NCI-H2227 (cell line): Measurements from ENCODE around the gene CADPS.

ENCODE experiments used
- DNase-seq: peaks from one replicate; lab custom pipeline; 2025; ENCODE audit not compliant: unreplicated experiment; lab: John Stamatoyannopoulos, UW

Gene CADPS

DNA sequence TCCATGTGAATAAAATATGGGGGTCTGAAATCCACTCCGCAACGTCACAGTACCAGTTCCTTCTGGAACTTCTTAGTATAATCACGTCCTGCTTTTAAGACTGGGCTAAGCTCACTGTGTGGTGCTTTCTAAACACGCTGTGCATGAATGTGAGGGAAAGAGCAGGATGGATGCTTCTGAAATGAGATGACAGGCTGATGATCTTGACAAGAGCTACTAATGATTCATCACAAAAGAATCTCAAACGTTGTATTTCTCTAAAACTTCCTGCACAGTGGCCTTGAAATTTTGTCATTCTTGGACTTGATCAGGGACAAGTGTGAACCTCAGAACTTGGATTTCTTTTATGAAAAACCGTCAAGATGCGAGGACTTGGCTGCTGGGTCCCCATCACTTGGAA is 221.4 kb downstream of the CADPS start:
- DNase-seq: no peak

GRCh38 chr3:62647711-62648110 is 227.5 kb downstream of the CADPS start:
- no peak for DNase-seq

DNA sequence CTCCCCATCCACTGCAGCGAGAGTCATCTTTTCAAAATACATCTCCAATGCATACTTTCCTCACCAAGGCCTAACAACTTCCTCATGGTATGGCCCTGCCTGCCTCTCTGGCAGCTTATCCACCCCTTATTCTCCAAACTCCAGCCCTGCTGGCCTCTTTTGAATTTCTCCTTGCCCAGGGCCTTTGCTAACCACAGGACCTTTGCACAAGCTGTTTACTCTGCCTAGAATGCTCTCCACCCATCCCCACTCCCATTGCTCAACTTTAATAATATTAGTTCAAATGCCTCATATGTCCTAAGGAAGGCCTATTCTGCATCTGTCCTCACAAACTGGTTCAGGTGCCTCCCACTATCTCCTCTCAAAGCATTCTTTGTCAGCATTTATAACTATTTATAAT is 230.7 kb downstream of the CADPS start:
- DNase-seq: no peak

DNA sequence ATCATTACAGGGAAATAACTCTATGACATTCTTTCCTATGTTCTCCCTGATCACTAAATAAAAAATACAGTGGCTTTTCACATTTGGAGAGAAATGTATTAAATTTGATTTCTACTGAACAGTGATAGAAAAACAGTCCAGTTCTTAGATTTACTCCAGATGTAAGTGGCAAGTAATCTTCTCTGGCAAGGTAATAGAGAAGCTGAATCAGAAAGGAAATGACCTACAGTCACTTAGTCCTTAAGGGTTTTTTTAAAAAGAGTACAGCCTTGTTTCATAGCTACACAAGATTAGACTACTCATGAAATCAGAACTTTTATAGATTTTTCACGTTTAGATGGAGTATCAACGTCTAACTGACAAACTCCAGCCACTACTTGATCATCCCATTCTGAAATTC is 236.9 kb downstream of the CADPS start:
- no peak for DNase-seq

DNA sequence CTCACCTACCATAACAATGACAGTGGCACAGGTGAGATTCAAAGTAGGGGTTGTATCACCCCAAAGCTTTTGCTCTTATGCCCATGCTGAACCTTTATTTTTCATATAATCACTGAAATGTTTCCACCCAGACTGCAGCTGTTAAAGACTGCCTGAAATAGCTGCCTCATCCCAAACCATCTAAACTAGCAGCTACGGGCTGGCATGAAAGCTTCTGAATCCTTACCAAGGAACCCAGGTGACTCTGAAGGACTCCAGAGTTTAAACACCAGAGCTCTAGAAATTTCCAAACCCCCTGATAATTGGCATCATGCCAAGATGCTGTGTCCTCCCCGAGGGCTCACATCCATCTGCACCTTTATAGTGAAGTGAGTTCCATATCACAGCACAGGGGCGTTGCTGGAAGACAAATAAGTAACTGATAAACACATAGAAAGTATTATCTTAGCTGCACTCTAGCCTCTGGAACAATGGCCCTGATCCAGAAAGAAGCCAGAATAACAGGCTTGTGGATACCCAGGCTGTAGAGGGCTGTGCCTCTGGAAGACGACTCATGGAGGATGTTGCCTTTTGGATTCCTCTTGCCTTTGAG is 238.9 kb downstream of the CADPS start:
- peak; percentile 4 for DNase-seq

DNA sequence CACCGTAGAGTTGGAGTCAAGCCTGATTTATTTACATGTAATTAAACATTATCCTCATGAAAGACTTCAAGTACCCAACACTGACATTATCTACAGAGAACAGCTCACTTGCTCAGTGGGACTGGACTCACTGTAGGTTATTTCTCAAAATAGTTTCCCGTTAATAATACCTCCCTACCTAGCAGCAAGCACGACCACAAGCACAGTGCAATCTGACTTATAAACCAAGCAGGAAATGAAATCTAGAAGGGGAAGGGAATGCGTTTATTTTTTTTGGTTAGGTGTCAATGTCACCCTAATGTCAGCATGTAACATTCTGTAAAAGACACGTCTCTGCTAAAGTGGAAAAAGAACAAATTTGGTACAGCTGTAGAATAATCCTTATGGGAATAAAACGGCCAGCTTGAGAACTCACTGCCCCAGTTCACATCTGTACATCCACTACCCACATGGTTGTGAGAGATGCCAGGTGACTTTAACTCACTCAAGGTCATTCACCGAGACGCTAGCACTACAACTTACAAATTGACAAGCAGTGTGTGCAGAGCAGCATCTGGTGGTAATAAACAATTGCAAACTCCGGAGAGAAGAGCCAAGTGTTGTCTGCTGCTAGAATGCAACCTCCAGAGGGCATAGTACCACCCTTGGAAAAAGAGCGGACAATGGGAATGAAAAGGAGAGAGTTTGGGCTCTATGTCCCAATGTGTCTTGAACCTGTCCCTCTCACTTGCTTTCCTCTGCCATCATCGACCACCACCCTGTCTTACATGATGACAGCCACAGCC is 242.5 kb downstream of the CADPS start:
- DNase-seq: no peak

GRCh38 chr3:62631488-62631887 is 243.7 kb downstream of the CADPS start:
- DNase-seq: no peak

DNA sequence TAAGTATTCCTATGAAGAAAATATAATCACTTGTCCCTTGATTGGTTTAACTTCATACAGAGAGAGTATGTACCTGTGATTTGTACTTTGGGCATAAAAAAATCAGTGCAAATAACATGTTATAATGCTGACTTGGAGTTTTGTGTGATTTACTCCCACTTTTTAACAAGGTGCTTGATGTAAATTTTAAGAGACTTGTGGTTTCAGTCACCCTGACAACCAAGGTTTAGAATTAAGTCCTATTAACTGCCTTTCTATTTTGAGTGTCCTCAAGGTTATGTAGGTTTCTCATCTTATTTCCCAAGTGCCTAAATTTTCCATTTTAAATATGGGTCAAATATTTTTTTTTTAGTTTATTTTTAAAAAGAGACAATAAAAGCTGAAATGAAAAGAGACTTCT is 244.6 kb downstream of the CADPS start:
- no peak for DNase-seq

- DNase-seq: no peak
Measured at GRCh38 chr3:62625268-62625667, 249.9 kb downstream of the CADPS start.

DNA sequence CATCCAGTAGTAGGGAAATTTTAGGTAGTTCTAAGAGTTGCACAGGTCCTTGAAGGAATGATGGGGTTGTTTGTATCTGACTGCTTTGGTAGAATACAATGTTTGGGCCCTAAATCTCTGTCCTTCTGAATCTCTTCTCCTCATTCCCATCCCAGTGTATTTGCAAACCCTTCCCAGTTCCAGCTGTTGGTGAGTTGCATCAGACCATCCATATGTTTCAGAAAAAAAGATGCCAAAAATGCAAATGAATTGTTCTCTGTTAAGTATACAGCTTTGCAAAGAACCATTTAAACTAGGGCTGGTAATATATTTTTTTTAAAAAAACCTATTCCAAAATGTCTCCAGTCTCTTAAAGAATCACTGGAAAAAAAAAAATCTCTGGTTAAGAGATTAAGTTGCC is 251.0 kb downstream of the CADPS start:
- DNase-seq: no peak

DNA sequence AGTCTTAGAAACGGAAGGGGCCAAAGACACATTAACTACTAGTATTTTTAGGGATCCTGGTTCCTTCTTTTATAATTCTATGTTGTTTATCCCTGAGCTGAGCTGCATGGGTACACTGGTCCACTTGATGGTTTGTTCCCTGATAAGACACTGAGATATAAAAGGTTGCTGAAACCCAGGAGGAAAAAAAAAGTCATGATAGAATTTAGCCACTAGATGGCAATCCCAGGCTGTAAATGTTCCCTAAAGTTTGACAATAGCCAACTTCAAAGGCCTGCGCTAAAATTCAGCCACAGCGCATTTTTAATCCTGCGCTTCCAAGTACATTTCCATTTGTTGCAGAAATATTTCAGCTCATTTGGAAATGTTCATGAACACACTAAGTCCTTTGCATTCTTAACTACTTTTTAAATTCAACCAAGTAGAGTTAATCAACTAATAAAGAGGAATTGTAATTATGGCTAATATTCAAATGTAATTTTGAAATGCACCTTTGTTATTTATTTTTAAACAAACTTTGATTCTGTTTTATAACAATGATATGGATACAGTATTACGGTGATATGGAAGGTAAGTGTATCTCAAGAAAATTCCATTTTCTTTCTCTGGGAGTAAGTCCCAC is 252.6 kb downstream of the CADPS start:
- peak; percentile 62 for DNase-seq

DNA sequence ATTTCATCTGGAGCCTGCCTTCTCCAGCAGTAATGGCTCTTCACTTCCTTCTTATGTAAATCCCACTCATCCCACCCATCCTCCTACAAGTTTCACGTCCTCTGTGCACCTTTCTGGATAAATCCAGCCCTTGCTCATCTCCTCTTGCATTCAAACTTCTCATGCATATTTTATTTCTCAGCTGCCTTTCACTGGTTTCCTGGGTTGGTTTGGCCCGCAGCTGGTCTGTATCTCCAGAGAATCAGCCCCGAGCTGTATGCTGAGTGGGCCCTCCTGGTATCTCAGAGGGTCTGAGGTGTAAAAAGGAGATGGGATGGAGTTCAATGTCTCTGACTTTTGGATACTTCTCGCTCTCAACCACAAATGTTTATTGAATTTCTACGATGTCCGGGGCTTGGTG is 253.3 kb downstream of the CADPS start:
- DNase-seq: no peak

DNA sequence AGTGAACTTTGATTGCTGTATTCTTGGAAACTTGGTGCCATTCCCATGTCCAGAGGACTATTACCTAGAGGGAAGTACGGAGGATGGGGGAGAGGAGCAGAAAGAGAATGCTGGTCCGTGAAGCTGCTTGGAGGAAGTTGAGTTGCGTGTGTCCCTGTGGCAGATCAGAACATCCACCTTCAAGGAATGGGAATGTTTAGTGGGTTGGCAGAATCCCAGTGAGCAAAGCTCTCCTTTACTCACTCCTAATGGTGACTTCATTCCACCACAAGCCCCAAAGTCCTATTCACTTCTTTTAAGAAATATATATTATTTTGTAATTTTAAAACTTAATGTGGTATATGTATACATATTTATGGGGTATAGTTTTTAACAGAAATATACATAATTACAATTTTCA is 254.0 kb downstream of the CADPS start:
- no peak for DNase-seq

DNA sequence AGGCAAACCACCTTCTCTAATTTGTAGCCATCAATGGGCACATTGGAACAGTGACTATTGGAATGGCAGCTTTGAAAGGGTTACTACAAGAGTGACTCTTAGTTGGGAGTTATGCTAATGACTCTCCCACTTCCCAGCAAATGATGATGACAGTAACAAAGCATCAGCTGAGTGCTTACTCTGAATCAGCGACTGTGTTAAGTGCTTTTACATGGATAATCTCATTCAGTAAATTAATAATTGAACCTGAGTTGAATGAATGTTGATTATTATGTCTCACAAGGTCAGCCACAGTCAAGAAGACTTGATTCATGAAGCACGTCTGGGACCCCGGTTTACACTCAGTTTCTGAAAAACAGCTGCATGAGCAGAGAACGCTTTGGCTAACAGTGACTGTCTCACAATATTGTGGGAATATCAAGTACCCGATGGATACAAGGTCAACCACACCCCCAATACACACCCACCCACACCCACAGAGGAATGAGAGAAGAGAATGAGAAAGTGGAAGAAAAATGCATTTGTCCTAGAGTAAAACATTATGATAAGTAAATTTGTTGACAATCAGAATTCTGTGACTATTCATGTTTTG is 259.9 kb downstream of the CADPS start:
- DNase-seq: no peak

DNA sequence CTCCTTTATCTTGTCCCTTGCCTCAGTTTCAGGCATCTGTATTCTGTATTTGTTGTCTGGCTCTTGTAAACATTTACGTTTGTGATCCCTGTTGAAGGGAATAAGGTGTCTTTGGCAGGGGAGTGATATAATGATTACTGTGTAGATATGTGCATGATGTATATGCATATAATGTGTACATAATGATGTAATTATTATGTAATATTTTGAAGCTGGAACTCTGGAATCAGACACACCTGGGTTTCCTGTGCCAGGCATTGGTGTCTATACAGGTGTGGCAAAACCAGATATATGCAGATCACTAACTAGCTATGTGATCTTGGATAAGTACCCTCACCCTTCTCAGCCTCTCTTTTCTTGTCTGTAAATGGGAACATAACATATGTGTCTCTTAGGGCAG is 260.7 kb downstream of the CADPS start:
- DNase-seq: no peak

- no peak for DNase-seq
Measured at GRCh38 chr3:62611541-62612240, 263.5 kb downstream of the CADPS start.

- DNase-seq: no peak
Measured at GRCh38 chr3:62607287-62608029, 267.8 kb downstream of the CADPS start.

DNA sequence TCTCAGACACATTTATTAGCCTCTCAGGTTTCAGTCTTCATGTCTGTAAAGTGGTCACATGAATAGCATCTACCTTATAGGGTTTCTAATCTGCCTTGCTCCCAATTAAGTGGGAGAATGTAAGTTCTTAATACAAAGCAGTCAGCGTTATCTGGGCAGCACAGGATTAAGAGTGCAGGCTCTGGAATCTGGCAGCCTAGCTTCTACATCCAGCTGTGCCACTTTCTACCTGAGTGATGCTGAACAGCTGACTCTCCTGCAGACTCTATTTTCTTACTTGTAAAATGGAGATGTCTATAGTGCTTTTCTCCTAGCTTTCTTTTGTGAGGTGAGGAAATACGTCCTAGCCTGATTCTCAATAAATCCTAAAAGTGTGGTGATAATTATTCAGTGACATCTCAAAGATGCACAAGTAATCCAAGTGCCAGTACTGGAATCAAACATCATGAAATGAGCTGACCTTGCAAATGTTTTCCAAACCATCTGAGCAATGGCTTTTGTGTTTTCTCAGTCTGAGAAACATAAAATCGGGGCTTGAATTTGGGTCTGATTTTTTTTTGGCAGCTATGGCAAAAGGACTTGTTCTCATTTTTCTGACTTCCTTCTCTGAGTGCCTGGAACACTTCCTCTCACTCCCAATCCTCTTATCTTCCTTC is 269.7 kb downstream of the CADPS start:
- DNase-seq: no peak

GRCh38 chr3:62604751-62605351 is 270.4 kb downstream of the CADPS start:
- DNase-seq: no peak

- DNase-seq: no peak
Measured at GRCh38 chr3:62604298-62604697, 270.9 kb downstream of the CADPS start.
